Pancreas (tissue), 10 donors: ENCODE measurements around the gene LRR1. TPM values are rescaled to one million over a fixed set of nuclear protein-coding genes. Genes with fewer than 3 reads are reported as not detected.

Source experiments
- ATAC-seq, 4 donors: fragments of 200-7000 bp; cut with Tn5 transposase; one replicate each; pipeline versions ENCODE4 v1.8.0 to v1.9.1; 2020; ENCODE audit warnings: mild to moderate bottlenecking in 4 of 4, moderate library complexity in 4 of 4
- DNase-seq, 6 donors: peaks; one replicate each; pipeline ENCODE4 v3.0.0-alpha.2; 2020
- FAIRE-seq: peaks from 2 replicates; lab custom pipeline; 2012; peaks lifted over from hg19 to GRCh38; lab: Jason Lieb, UNC
- H3K27ac ChIP-seq, 4 donors: fragments of 200-600 bp; sonication (generic); 1 replicate in 3 of 4; 2 replicates in 1 of 4; pipeline versions ENCODE4 v1.5.0 to v1.8.0; 2020
- H3K27me3 ChIP-seq, 4 donors: fragments of 200-600 bp; one replicate each; pipeline ENCODE4 v1.8.0; 2021
- H3K36me3 ChIP-seq, 3 donors: fragments of 200-600 bp; sonication (generic) in 1 of 3; one replicate each; pipeline versions ENCODE4 v1.5.0 to v1.8.0; 2020 to 2021
- H3K4me1 ChIP-seq, 3 donors: fragments of 200-600 bp; one replicate each; pipeline ENCODE4 v1.8.0; 2021
- H3K4me3 ChIP-seq, 4 donors: fragments of 200-600 bp; sonication (generic) in 2 of 4; one replicate each; pipeline versions ENCODE4 v1.5.0 to v1.8.0; 2020 to 2021
- H3K9me3 ChIP-seq, 4 donors: fragments of 200-600 bp; one replicate each; pipeline ENCODE4 v1.8.0; 2021
- WGBS, 2 donors: extraction: QIAGEN DNeasy Blood & Tissue Kit; methylation state at CpG; one replicate each; pipeline ENCODE4 v1.1.7; 2013; 5-methylcytosine and 5-hydroxymethylcytosine counted together
- intact Hi-C, 3 donors: fragments of 100-400 bp; cut with DNase I; formaldehyde crosslinking; loops; one replicate each; pipeline versions ENCODE4 v1.11.1 to v1.14.2; 2022
- polyA plus RNA-seq, 2 donors: library from polyadenylated mRNA; stranded (reverse); fragments of 200-250 nt; gene quantifications; one replicate each; pipeline ENCODE4 v1.2.3, GENCODE V29; 2013
- total RNA-seq, 6 donors: library from RNA; stranded (reverse); fragmentation: NEBNext Ultra II Directional in 4 of 6; extraction: Animal tissue kit (Norgen Biotek cat#: 25700) in 4 of 6; gene quantifications; one replicate each; pipeline versions ENCODE4 v1.2.1 to v1.2.4, GENCODE V29; 2021 to 2023
- TF ChIP-seq, protein P1 (sequence below), 4 donors: fragments of 200-600 bp; sonication (generic) in 3 of 4; IDR thresholded peaks; one replicate each; pipeline versions ENCODE4 v1.5.0 to v1.8.0; 2021; ENCODE audit warnings: antibody characterized with exemption in 4 of 4
- donor health status: healthy with polysubstance abuse.
- donor health status: DM: no; HTN: no; CAD: no; lungs with moderate emphysema.
- donor health status: DM: no; HTN: no; CAD: no.
- donor health status: control.
- donor health status: control.
- donor health status: Bipolar disorder and iron deficiency.
- donor health status: DM: yes; HTN: yes; CAD: no.
- donor health status: DM: no; HTN: no; CAD: no.
- donor health status: DM: no; HTN: no; CAD: no.
- donor health status: DM: yes; HTN: yes; CAD: no.

LRR1 gene
- total and polyA plus RNA-seq, 8 donors: 2.5 to 7.2 (median 3.8) TPM

GRCh38 chr14:49620182-49621113 is 21.7 kb downstream of the LRR1 start, which contains the start of the genes MGAT2 and RPL36AL:
MGAT2 (plus strand) TSS chr14:49620799; CDS start chr14:49621269, 470 bp downstream.
RPL36AL (minus strand) TSS chr14:49620626; CDS start chr14:49619104, 1,522 bp downstream.
- FAIRE-seq: no peak
- Histone ChIP-seq H3K27me3 (no peaks in the 10 kb centered on the region), H3K36me3 (no peaks in the 10 kb centered on the region), H3K4me1 (peaks cover 4 to 24% (median 19%) of the 10 kb centered on the region in 3 donors), H3K4me3 (peak within 1 kb of the TSS; percentile 60 to 93 (median 82)), H3K27ac (peak within 1 kb of the TSS; percentile 89 to 96 (median 94)), H3K9me3 (no peaks in the 10 kb centered on the region)
- intact Hi-C loops: no loop called here
- ATAC-seq: peak; percentile 94 to 99 (median 96)
- DNase-seq: peak; percentile 98 to 99 (median 98)
- TF ChIP-seq, protein P1, sequence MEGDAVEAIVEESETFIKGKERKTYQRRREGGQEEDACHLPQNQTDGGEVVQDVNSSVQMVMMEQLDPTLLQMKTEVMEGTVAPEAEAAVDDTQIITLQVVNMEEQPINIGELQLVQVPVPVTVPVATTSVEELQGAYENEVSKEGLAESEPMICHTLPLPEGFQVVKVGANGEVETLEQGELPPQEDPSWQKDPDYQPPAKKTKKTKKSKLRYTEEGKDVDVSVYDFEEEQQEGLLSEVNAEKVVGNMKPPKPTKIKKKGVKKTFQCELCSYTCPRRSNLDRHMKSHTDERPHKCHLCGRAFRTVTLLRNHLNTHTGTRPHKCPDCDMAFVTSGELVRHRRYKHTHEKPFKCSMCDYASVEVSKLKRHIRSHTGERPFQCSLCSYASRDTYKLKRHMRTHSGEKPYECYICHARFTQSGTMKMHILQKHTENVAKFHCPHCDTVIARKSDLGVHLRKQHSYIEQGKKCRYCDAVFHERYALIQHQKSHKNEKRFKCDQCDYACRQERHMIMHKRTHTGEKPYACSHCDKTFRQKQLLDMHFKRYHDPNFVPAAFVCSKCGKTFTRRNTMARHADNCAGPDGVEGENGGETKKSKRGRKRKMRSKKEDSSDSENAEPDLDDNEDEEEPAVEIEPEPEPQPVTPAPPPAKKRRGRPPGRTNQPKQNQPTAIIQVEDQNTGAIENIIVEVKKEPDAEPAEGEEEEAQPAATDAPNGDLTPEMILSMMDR (IDR thresholded peaks at IDR 0.05): peak in 1 of 4 donors; percentile 24
- 0% methylated on average over 85 of the region's 85 CpGs for WGBS, 2 donors

- no peaks in the 10 kb centered on the region for H3K9me3 ChIP-seq
Observed at GRCh38 chr14:49621114-49621881, 22.6 kb downstream of the LRR1 start.

DNA sequence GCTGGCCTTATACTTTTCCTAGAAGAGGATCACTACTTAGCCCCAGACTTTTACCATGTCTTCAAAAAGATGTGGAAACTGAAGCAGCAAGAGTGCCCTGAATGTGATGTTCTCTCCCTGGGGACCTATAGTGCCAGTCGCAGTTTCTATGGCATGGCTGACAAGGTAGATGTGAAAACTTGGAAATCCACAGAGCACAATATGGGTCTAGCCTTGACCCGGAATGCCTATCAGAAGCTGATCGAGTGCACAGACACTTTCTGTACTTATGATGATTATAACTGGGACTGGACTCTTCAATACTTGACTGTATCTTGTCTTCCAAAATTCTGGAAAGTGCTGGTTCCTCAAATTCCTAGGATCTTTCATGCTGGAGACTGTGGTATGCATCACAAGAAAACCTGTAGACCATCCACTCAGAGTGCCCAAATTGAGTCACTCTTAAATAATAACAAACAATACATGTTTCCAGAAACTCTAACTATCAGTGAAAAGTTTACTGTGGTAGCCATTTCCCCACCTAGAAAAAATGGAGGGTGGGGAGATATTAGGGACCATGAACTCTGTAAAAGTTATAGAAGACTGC is 23.4 kb downstream of the LRR1 start:
- 19 to 23% methylated on average over 3 of the region's 3 CpGs for WGBS, 2 donors
- DNase-seq: no peak
- Histone ChIP-seq H3K4me3 (peak overlapping the region in 3 of 4 donors; percentile 60 to 93 (median 82)), H3K36me3 (no peaks in the 10 kb centered on the region), H3K27me3 (no peaks in the 10 kb centered on the region), H3K4me1 (peaks cover 4 to 24% (median 23%) of the 10 kb centered on the region in 3 donors), H3K9me3 (no peaks in the 10 kb centered on the region), H3K27ac (no peak overlapping the region)
- intact Hi-C loops: no loop called here
- no peak for FAIRE-seq
- TF ChIP-seq, protein P1 (IDR thresholded peaks at IDR 0.05): no peak
- ATAC-seq: no peak

More at GRCh38 chr14:49621114-49621881, 22.6 kb downstream of the LRR1 start:
- 1% methylated on average over 49 to 65 of the region's 65 CpGs for WGBS, 2 donors
- peak; percentile 52 to 69 (median 61) for ATAC-seq
- DNase-seq: peak; percentile 61 to 86 (median 72)
- peaks cover 4 to 24% (median 23%) of the 10 kb centered on the region in 3 donors for H3K4me1 ChIP-seq
- TF ChIP-seq, protein P1 (IDR thresholded peaks at IDR 0.05): no peak
- intact Hi-C loops: no loop called here
- H3K4me3 ChIP-seq: peak overlapping the region; percentile 60 to 93 (median 82)
- H3K27ac ChIP-seq: peak overlapping the region; percentile 89 to 96 (median 94)
- no peak for FAIRE-seq
- H3K36me3 ChIP-seq: no peaks in the 10 kb centered on the region
- no peaks in the 10 kb centered on the region for H3K27me3 ChIP-seq

- 23 to 29% methylated on average over 3 of the region's 3 CpGs for whole genome bisulfite sequencing, 2 donors
- TF ChIP-seq, protein P1 (IDR thresholded peaks at IDR 0.05): no peak
- DNase-seq: no peak
Observed at GRCh38 chr14:49623387-49623786, 24.6 kb downstream of the LRR1 start.

More at GRCh38 chr14:49623387-49623786, 24.6 kb downstream of the LRR1 start:
- no peak for FAIRE-seq
- Histone ChIP-seq H3K4me3 (peak overlapping the region in 2 of 4 donors; percentile 60 to 82), H3K36me3 (no peaks in the 10 kb centered on the region), H3K27me3 (no peaks in the 10 kb centered on the region), H3K9me3 (no peaks in the 10 kb centered on the region), H3K4me1 (peaks cover 4 to 23% (median 18%) of the 10 kb centered on the region in 3 donors), H3K27ac (no peak overlapping the region)
- intact Hi-C loops: no loop called here
- no peak for ATAC-seq
